LNCAP (cell line): ENCODE measurements around the gene PGLYRP4.

Experiments used
- TF ChIP-seq, protein P1 (sequence below): fragments of 450-650 bp; IDR thresholded peaks from 2 replicates; pipeline ENCODE4 v1.5.1; 2017; ENCODE audit warnings: mild to moderate bottlenecking

The PGLYRP4 gene

GRCh38 chr1:153345187-153346076, 3.2 kb downstream of the PGLYRP4 start:
- TF ChIP-seq, protein P1, sequence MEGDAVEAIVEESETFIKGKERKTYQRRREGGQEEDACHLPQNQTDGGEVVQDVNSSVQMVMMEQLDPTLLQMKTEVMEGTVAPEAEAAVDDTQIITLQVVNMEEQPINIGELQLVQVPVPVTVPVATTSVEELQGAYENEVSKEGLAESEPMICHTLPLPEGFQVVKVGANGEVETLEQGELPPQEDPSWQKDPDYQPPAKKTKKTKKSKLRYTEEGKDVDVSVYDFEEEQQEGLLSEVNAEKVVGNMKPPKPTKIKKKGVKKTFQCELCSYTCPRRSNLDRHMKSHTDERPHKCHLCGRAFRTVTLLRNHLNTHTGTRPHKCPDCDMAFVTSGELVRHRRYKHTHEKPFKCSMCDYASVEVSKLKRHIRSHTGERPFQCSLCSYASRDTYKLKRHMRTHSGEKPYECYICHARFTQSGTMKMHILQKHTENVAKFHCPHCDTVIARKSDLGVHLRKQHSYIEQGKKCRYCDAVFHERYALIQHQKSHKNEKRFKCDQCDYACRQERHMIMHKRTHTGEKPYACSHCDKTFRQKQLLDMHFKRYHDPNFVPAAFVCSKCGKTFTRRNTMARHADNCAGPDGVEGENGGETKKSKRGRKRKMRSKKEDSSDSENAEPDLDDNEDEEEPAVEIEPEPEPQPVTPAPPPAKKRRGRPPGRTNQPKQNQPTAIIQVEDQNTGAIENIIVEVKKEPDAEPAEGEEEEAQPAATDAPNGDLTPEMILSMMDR: no peak

- TF ChIP-seq, protein P1: no peak
Observed at GRCh38 chr1:153344718-153345025, 4.0 kb downstream of the PGLYRP4 start.

DNA sequence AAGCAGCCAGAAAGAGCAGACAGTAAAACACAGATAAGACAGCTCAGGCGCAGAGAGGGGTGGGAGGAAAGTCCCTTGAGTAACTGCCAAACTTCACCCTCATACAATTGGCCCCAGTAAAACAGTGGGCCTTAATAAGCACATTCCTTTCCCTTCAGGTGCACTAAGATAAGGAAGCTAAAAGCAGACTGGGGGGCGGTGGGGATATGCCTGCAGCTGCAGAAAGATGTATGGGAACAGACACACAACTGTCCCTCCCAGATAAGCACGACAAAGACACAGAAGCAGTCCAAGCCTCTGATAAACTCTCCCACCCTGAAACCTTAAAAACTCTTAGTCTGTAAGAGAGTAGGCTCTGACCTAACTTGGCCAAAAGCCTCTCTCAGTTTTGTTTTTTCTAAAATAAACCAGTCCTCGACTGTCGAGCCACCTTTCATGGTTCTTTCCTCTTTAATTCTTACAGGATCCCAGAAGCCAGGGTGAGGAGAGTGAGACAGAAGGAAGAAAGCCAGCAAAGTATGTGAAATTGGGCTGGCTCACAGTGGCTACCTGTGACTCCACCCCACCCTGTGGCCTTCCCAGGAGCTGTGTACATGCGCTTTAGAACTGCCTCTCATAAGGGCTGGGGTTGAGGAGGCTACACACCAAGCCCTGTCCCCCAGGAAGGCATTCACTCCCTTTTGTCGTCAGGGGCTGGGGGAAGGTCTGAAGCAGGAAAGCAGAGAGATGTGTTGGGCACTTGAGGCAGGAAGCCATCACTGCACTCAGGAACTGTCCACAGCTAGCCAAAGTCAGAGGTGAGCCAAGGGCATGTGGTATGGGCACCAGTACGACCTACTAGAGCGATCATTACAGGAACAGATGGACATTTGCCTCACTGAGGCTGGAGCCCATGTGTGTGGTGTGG, 4.6 kb downstream of the PGLYRP4 start:
- TF ChIP-seq, protein P1: no peak

DNA sequence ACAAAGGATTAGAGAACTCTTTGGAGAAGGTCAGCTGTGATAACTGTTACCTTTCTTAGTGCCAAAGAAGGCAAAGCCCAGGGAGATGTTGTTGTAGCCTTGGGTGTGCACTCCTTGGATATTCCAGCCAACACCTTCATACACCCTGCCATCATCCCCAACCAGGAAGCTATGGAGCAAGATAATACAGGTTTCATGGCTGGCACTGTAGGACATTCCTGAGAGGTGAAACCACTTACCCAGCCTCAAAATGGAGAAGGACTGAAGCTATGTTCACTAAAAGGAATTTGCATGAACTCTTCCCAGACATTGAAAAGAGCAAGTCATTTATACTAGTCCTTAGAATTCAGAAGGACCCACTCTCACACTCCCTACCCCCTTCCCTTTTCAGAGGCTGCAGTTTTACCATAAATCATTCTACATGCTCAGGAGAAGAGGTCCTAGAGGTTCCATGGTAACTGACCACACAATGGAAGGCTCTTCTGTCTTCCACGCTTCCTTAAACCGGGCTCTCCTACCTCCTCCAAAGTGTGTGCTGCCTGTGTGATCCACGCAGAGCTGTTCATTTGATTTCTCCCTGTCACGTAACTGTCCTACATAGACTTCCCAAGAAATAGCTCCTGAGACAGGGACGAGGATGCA, 5.5 kb downstream of the PGLYRP4 start:
- TF ChIP-seq, protein P1: no peak

GRCh38 chr1:153342178-153342577, 6.5 kb downstream of the PGLYRP4 start:
- TF ChIP-seq, protein P1: no peak

GRCh38 chr1:153341431-153341934, 7.2 kb downstream of the PGLYRP4 start:
- TF ChIP-seq, protein P1: no peak

DNA sequence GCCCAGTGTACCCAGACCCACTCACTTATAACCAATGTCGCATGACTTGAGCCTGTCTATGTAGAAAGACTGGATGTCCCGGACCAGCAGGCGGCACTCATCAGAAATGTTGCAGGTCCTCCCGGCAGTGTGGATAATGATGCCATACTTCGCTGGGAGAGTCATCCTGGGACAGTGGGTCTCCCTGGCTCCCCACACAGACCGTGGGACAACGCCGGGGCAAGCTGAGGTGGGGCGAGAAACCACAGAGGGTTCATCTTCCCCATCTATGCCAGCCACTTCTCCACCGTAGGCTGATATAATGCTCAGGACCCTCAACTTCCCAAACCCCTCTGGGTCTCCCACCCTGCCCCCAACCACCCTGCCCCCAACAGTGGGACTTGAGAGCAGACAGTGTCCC, 8.3 kb downstream of the PGLYRP4 start:
- TF ChIP-seq, protein P1: no peak
